ENCODE results near the gene KCNT1.

The KCNT1 gene

DNA sequence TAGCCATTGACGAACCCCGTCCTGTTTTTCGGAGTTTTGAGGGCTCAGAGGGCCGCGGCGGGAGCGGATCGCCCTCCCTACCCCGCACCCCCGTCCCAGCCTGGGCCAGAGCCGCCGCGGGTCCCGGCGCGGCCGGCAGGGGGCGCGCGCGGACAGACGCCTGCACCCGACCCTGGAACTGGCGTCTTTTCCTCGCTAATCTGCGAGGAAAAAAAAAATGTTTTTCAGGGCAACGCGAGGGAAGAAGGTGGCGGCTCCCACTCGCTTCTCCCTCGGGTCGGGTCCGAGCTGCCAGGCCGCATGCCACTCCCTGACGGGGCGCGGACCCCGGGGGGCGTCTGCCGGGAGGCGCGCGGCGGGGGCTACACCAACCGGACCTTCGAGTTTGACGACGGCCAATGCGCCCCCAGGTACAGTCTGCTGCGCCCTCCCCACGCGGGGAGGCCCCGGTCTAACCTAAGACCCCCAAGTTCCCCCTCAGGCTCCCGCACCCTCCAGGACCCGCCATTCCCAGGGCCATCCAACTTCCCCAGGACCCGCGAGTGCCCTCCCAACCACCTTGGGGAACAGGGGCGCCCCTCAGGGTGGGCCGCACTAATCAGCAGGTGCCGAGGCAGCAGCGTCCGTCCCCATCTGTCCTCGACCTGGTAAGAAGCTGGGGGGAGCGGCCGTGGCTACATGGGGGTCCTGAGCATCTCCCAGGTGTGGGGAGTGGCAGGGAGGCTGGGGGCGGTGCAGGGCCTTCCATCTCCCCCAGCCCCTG lies at the start of gene KCNT1:
Gene KCNT1, plus strand, starts transcription at position 227 of the 763 bp plus-strand sequence. Its CDS starts 74 bp downstream, at position 301.
- TF ChIP-seq, protein P1, sequence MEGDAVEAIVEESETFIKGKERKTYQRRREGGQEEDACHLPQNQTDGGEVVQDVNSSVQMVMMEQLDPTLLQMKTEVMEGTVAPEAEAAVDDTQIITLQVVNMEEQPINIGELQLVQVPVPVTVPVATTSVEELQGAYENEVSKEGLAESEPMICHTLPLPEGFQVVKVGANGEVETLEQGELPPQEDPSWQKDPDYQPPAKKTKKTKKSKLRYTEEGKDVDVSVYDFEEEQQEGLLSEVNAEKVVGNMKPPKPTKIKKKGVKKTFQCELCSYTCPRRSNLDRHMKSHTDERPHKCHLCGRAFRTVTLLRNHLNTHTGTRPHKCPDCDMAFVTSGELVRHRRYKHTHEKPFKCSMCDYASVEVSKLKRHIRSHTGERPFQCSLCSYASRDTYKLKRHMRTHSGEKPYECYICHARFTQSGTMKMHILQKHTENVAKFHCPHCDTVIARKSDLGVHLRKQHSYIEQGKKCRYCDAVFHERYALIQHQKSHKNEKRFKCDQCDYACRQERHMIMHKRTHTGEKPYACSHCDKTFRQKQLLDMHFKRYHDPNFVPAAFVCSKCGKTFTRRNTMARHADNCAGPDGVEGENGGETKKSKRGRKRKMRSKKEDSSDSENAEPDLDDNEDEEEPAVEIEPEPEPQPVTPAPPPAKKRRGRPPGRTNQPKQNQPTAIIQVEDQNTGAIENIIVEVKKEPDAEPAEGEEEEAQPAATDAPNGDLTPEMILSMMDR (IDR thresholded peaks at IDR 0.05), result peak; percentile 93

DNA sequence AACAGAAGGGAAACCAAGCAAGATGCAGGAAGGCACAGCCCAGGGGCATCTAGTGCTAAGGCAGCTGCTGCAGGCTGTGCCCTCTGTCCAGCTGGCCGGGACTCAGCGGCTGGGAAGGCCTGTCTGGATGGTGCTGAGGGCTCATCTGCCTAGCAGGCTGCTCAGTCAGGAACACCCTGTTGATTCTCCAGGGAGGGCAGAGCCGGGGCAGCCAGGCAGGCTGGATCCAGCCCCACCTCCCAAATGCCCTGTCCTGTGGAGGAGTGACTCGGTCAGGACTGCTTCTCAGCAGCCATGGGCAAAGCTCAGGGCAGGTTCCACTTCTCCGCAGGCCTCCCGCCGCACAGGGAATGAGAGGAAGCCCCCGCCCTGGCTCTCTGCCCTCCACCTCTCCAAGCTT lies 46.7 kb upstream of the KCNT1 start:
- TF ChIP-seq, protein P1 (IDR thresholded peaks at IDR 0.05), result no peak

DNA sequence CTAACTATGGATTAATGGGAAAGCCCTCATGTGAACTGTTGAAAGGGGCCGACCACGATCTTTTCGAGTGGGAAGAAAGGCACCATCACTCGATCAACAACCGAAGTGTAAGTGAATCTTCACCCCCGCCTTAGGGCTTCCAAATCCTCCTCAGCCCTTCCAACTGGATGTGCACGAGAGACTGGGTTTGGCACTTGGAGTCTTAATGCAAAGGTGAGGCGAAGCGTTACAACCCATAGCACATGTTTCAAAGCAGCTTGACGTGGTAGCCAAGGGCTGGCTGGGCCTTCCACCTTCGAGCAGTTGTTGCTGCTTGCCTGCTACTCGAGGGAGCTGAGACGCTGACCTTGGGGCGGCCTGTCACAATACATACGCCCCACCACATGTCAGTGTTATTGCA lies 44.6 kb upstream of the KCNT1 start:
- TF ChIP-seq, protein P1 (IDR thresholded peaks at IDR 0.05), result no peak

DNA sequence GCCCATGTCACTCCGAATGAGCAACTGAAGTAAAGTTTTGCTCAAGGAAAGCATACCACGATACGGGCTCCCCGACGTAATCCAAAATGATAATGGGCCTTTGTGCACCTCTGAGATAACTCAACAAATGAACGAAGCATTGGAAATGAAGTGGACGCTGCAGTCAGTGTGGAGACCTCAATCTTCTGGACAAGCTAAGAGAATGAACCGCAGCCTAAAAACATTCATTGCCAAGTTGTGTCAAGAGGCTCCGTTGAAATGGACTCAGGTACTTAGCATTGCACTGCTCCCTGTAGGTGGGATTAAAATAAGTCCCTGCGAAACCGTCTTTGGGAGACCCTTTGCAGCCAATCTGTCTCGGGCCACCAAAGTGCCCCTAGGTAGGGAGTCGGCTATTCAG lies 42.7 kb upstream of the KCNT1 start:
- TF ChIP-seq, protein P1 (IDR thresholded peaks at IDR 0.05), result no peak

DNA sequence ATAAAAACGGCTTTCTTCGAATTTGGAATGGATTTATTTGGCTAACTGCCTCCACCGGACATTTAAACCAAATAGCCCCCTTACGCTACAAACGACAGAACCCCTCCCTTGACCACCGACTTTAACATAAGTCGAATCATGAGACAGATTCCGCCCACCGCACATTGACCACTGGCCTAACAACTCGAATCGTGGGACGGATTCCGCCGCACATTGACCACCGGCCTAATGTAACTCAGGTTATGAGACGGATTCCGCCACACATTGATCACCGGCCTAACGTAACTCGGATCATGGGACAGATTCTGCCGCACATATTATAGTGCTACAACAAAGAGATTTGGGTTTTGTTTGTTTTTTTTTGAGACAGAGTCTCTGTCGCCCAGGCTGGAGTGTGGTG lies 41.6 kb upstream of the KCNT1 start:
- TF ChIP-seq, protein P1 (IDR thresholded peaks at IDR 0.05), result no peak

DNA sequence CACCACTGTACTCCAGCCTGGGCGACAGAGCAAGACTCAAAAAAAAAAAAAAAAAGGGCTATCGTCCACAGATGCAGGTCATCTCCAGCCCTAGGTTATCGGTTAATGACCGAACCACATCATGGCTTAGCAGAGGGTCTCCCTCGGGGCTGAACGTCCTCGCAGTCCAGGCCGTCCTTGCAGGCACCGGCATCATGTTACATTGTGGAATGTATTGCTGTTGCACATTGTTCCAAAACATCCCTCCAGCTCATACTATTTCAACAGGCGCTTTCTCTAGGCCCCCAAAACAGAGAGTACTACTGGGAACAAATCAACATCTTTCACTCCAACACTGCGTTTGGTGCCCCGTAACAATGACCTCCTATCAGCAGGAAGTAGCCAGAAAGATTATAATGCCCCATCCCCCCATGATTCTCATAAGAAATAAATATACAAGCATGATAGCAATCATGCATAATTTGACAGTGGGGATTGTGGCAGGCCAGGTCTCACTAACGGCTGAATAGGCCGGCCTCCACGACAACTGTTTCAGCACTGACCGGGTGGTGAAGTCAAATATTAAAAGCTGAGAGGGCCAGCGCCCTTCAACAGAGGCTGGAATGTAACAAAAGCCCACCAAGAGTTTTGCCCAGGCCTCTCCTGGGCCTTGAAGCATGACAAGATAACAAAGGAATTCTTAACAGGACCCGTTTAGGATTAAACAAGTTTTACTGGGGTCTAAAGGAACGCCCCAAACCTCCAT lies 40.0 kb upstream of the KCNT1 start:
- TF ChIP-seq, protein P1 (IDR thresholded peaks at IDR 0.05), result no peak

DNA sequence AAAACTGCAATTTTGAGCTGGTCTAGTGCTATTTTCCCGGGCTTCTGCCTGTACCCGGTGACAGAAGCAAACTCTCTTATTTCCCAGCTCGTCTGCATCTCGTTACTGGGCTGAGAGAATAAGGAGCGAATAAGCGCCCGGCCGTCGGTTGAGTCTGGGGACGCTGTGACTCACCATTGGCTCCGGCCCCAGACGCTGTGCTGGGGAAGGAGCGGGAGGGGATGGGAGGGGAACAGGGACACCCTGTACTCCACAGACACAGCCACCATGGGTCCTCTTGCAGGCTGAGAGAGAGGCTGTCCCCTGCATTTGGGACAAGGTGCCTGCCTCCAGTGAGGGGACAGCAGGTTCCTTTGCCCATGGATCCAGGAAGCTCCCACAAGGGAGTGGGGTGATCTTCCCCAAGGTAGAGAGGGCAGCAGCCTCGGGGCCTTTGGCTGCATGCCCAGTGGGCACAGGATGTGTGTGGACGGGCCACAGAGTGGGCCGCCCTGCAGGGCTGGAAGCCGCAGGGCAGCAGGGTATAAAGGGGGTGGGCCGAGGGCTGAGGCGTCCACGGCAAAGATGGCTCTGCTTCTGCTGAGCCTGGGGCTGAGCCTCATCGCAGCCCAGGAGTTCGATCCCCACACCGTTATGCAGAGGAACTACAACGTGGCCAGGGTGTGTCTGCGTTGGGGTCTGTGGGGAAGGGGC lies 39.1 kb upstream of the KCNT1 start, which contains the start of gene LCN9:
Gene LCN9, plus strand, starts transcription at position 552 of the 693 bp plus-strand sequence. Its CDS starts 13 bp downstream, at position 565.
- TF ChIP-seq, protein P1 (IDR thresholded peaks at IDR 0.05), result no peak
